ENCODE results near the gene MACROH2A2. TPM values are rescaled to one million over a fixed set of nuclear protein-coding genes. Genes with fewer than 3 reads are reported as not detected.
"Not testable (repeated sequence)": the region's sequence is repeated elsewhere in the genome, so short reads cannot be mapped to it uniquely, and the experiment has no call there.

The MACROH2A2 gene
- total RNA-seq, 2 experiments from 2014 or later: 2.2 TPM

- Histone ChIP-seq H3K27me3 (ENCODE audit: control insufficient read depth in 1 of 2, insufficient read depth in 2 of 2, low read length in 2 of 2) (peaks cover 0 to 7% of the 10 kb centered on the region in 2 experiments), H3K9me3 (ENCODE audit: control insufficient read depth in 1 of 2, insufficient read depth in 1 of 2, low read length in 2 of 2) (peaks cover 5 to 10% of the 10 kb centered on the region in 2 experiments), H3K4me1 (ENCODE audit: insufficient read depth, low read length) (no peaks in the 10 kb centered on the region), H3K4me3 (ENCODE audit: low read length) (no peak overlapping the region), H3K36me3 (ENCODE audit: insufficient read depth, low read length) (no peaks in the 10 kb centered on the region), H3K27ac (ENCODE audit: low read depth in 1 of 2, low read length in 2 of 2) (no peak overlapping the region)
- no peak for ATAC-seq (ENCODE audit: poor library complexity)
- H3K27me3 Mint-ChIP-seq: peaks cover 34% of the 10 kb centered on the region
- no peak for DNase-seq
- no peak for TF ChIP-seq CTCF (IDR thresholded peaks at IDR 0.05)
- CTCF ChIA-PET: no interaction called here
- POLR2A ChIA-PET: no interaction called here
- intact Hi-C loops (cut with DNase I, micrococcal nuclease): no loop called here
- no peak overlapping the region for H3K27ac Mint-ChIP-seq
- no peaks in the 10 kb centered on the region for H3K36me3 Mint-ChIP-seq (ENCODE audit: low read depth)
- peaks cover 13% of the 10 kb centered on the region for H3K9me3 Mint-ChIP-seq
- no peak overlapping the region for H3K4me3 Mint-ChIP-seq
- H3K4me1 Mint-ChIP-seq (ENCODE audit: low read depth): no peaks in the 10 kb centered on the region
Observed at GRCh38 chr10:70038923-70039322, 13.7 kb upstream of the MACROH2A2 start.

DNA sequence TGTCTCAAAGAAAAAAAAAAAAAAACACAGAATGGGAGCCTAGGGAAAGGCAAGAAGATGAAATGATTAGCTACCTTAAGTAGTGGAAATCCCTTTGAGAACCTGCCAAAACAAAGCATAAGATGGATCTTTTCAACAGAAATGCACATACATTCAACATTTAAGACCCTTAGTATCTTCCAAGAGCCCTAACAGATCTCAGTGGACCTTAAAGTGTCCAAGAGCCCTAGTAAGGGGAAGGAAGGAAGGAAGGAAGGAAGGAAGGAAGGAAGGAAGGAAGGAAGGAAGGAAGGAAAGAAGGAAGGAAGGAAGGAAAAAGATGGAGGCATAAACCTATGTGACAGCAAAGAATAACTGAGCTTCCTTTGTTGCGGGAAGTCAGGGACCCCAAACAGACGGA is 11.6 kb upstream of the MACROH2A2 start:
- Histone ChIP-seq H3K36me3 (ENCODE audit: insufficient read depth, low read length) (no peaks in the 10 kb centered on the region), H3K9me3 (ENCODE audit: control insufficient read depth in 1 of 2, insufficient read depth in 1 of 2, low read length in 2 of 2) (peaks cover 5 to 10% of the 10 kb centered on the region in 2 experiments), H3K4me3 (ENCODE audit: low read length) (no peak overlapping the region), H3K27me3 (ENCODE audit: control insufficient read depth in 1 of 2, insufficient read depth in 2 of 2, low read length in 2 of 2) (peaks cover 0 to 7% of the 10 kb centered on the region in 2 experiments), H3K27ac (ENCODE audit: low read depth in 1 of 2, low read length in 2 of 2) (no peak overlapping the region), H3K4me1 (ENCODE audit: insufficient read depth, low read length) (no peaks in the 10 kb centered on the region)
- no peak overlapping the region for H3K4me3 Mint-ChIP-seq
- CTCF ChIA-PET: no interaction called here
- H3K9me3 Mint-ChIP-seq: peaks cover 13% of the 10 kb centered on the region
- no peak for ATAC-seq (ENCODE audit: poor library complexity)
- peaks cover 23% of the 10 kb centered on the region for H3K27me3 Mint-ChIP-seq
- H3K4me1 Mint-ChIP-seq (ENCODE audit: low read depth): no peaks in the 10 kb centered on the region
- POLR2A ChIA-PET: no interaction called here
- H3K27ac Mint-ChIP-seq: no peak overlapping the region
- H3K36me3 Mint-ChIP-seq (ENCODE audit: low read depth): no peaks in the 10 kb centered on the region
- intact Hi-C loops (cut with DNase I, micrococcal nuclease): no loop called here
- no peak for DNase-seq
- TF ChIP-seq CTCF (IDR thresholded peaks at IDR 0.05): no peak

GRCh38 chr10:70041739-70042138 is 10.9 kb upstream of the MACROH2A2 start:
- H3K27me3 ChIP-seq (ENCODE audit: control insufficient read depth in 1 of 2, insufficient read depth in 2 of 2, low read length in 2 of 2); H3K27ac ChIP-seq (ENCODE audit: low read depth in 1 of 2, low read length in 2 of 2); H3K4me1 ChIP-seq (ENCODE audit: insufficient read depth, low read length); intact Hi-C loops (cut with DNase I, micrococcal nuclease); H3K36me3 Mint-ChIP-seq (ENCODE audit: low read depth); H3K27ac Mint-ChIP-seq; H3K4me3 Mint-ChIP-seq; DNase-seq; H3K36me3 ChIP-seq (ENCODE audit: insufficient read depth, low read length); H3K4me3 ChIP-seq (ENCODE audit: low read length); H3K4me1 Mint-ChIP-seq (ENCODE audit: low read depth); H3K9me3 ChIP-seq (ENCODE audit: control insufficient read depth in 1 of 2, insufficient read depth in 1 of 2, low read length in 2 of 2); POLR2A ChIA-PET; CTCF ChIA-PET; ATAC-seq (ENCODE audit: poor library complexity): not testable (repeated sequence)
- peaks cover 20% of the 10 kb centered on the region for H3K27me3 Mint-ChIP-seq
- H3K9me3 Mint-ChIP-seq: peaks cover 13% of the 10 kb centered on the region

DNA sequence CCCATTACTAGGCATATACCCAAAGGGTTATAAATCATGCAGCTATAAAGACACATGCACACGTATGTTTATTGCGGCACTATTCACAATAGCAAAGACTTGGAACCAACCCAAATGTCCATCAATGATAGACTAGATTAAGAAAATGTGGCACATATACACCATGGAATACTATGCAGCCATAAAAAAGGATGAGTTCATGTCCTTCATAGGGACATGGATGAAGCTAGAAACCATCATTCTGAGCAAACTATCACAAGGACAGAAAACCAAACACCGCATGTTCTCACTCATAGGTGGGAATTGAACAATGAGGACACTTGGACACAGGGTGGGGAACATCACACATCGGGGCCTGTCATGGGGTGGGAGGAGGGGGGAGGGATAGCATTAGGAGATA is 5.6 kb upstream of the MACROH2A2 start:
- DNase-seq; H3K9me3 ChIP-seq (ENCODE audit: control insufficient read depth in 1 of 2, insufficient read depth in 1 of 2, low read length in 2 of 2); H3K4me1 Mint-ChIP-seq (ENCODE audit: low read depth); H3K27ac ChIP-seq (ENCODE audit: low read depth in 1 of 2, low read length in 2 of 2); H3K4me1 ChIP-seq (ENCODE audit: insufficient read depth, low read length); intact Hi-C loops (cut with DNase I, micrococcal nuclease); H3K27ac Mint-ChIP-seq; H3K4me3 ChIP-seq (ENCODE audit: low read length); POLR2A ChIA-PET; ATAC-seq (ENCODE audit: poor library complexity); H3K36me3 Mint-ChIP-seq (ENCODE audit: low read depth); H3K36me3 ChIP-seq (ENCODE audit: insufficient read depth, low read length); CTCF ChIA-PET; H3K9me3 Mint-ChIP-seq; H3K4me3 Mint-ChIP-seq: not testable (repeated sequence)
- peaks cover 37% of the 10 kb centered on the region for H3K27me3 Mint-ChIP-seq
- H3K27me3 ChIP-seq (ENCODE audit: control insufficient read depth in 1 of 2, insufficient read depth in 2 of 2, low read length in 2 of 2): peaks cover 18 to 27% of the 10 kb centered on the region in 2 experiments
